Mononuclear cell (primary cell): Measurements from ENCODE around the gene RTBDN. TPM values are rescaled to one million over a fixed set of nuclear protein-coding genes. Genes with fewer than 3 reads are reported as not detected.

ENCODE experiments used
- H3K27me3 ChIP-seq: 2 replicates; pipeline ENCODE4 v1.6.0; 2011; ENCODE audit warnings: low read length, control low read depth; ENCODE audit not compliant: insufficient read depth
- H3K4me1 ChIP-seq: 2 replicates; pipeline ENCODE4 v1.5.1; 2011; ENCODE audit warnings: mild to moderate bottlenecking, low read length, control low read depth; ENCODE audit not compliant: insufficient read depth
- H3K4me3 ChIP-seq: 2 replicates; pipeline ENCODE4 v1.5.1; 2011; ENCODE audit warnings: mild to moderate bottlenecking, low read length, moderate library complexity
- H3K9me3 ChIP-seq: 2 replicates; pipeline ENCODE4 v1.5.1; 2011; ENCODE audit warnings: low read depth, mild to moderate bottlenecking, control low read depth, low read length
- total RNA-seq: library from RNA; depleted of rRNA; stranded (reverse); fragments of >200 nt; gene quantifications from one replicate; pipeline ENCODE4 v1.2.3, GENCODE V29; 2012

The RTBDN gene
- total RNA-seq: 0.21 TPM

DNA sequence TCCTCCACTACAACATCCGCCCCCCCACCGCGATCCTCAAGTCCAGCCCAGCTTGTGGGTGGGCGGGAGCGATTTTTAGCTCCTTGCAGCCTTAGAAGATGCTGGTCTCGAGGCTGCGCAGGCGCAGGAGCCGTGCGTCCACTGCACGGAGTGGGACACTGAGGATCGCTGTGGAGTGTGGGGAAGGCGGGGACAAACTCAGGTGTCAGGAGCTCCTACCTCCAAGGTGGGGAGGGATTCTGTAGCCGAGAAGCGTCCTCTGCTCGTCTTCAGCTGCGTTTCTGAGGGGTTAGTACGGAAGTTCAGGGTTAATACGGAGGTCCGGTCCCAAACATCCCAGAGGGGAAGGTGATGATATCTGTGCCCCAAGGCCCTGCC, at the start of gene RTBDN:
Gene RTBDN, minus strand, starts transcription at position 14 of the 378 bp plus-strand sequence. CDS start 4,600 bp downstream, outside the sequence.
- no peak within 1 kb of the TSS for H3K4me3 ChIP-seq
- H3K4me1 ChIP-seq: peaks cover 27% of the 10 kb centered on the region
- H3K9me3 ChIP-seq: no peaks in the 10 kb centered on the region
- H3K27me3 ChIP-seq: peaks cover 90% of the 10 kb centered on the region

DNA sequence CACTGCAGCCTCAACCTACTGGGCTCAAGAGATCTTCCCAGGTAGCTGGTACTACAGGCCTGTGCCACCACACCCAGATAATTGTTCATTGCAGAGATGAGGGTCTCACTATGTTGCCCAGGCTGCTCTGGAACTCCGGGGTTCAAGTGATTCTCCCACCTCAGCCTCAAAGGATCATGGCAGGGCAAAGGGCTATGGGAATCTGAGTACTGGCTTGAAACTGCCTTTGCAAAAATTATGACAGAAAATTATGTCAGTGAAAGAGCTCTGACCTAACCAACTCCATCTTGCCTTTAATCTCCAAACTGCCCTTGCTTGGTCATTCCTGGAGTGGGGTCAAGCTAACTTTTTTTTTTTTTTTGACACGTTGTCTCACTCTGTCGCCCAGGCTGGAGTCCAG, 48.2 kb upstream of the RTBDN start:
- H3K27me3 ChIP-seq: no peaks in the 10 kb centered on the region
- H3K4me3 ChIP-seq: no peak overlapping the region
- H3K9me3 ChIP-seq: no peaks in the 10 kb centered on the region
- H3K4me1 ChIP-seq: peaks cover 62% of the 10 kb centered on the region

DNA sequence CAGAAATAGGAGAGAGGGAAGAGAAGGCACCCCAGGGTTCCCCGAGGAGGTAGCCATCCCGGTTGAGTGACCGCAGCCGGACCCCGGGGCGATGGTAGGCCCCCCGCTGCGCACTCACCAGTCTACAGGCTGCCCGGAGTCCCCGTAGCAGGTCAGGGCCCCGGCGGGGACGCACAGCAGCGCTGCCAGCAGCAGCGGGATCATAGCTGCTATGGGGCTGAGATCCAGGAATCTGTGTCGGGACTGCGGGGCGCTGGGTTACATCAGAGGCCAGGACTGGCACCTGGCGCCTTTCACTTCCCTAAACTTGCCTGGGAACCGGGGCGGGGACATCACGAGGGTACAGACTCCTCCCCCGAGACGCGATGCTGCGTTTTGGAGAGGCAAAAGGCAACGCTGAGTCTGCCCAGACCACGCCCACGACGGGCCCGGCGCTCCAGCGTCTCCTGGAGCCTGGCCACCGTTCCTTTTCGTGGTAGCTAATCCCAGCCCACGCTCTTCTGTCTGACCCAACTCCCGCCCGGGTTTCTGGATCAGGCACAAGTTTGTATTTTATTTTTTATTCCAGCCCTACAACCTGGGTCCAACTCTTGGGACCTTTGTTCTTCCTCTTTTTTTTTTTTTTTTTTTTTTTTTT, 46.9 kb upstream of the RTBDN start, which contains the start of gene DNASE2:
Gene DNASE2, minus strand, starts transcription at position 278 of the 637 bp plus-strand sequence. Its CDS starts 74 bp downstream, at position 204.
- H3K4me3 ChIP-seq: peak within 1 kb of the TSS; percentile 64
- peaks cover 62% of the 10 kb centered on the region for H3K4me1 ChIP-seq
- H3K9me3 ChIP-seq: no peaks in the 10 kb centered on the region
- H3K27me3 ChIP-seq: no peaks in the 10 kb centered on the region

DNA sequence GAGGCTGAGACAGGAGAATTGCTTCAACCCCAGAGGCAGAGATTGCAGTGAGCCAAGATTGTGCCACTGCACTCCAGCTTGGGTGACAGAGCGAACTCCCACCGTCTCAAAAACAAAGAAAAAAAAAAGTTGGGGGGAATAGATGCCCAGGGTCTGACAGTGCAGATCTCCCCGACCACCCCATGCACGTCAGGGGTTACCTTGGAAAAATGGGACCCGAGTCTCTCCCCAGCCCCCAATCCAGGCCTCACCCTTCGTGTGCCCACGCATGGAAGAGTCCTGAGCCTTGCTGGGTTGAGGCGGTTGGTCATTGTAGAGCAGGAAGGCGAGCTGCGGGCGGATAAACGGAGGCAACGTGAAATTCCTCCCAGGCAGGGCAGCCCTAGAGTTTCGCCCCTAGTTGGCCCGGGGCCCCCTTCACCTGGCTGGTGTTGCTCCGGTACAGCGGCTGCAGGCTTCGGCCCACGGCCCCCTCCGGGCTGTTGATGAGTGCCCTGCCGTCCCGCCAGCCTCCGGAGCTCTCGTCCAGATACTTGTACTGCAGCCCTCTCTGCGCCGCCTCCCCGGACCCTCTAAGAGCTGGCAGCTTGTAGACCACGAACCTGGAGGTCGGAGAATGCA, 46.3 kb upstream of the RTBDN start:
- Histone ChIP-seq H3K9me3 (no peaks in the 10 kb centered on the region), H3K4me1 (peaks cover 58% of the 10 kb centered on the region), H3K27me3 (no peaks in the 10 kb centered on the region), H3K4me3 (peak overlapping the region; percentile 64)

DNA sequence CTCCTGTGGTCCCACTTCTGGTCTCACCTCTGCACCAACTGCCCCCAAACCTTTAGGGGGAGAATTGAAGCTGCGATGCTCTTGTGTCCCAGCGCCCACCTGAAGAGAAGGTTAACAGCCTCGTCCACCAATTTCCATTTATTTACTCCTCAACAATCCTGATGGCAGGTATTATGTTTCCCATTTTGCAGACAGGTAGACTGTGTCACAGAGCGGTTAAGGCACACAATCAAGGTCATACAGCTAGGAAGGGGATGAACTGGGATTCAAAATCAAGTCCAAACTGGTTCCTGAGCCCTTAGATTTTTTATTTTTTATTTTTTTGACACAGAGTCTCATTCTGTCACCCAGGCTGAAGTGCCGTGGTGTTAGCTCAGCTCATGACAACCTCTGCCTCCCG, 40.7 kb upstream of the RTBDN start:
- H3K27me3 ChIP-seq: no peaks in the 10 kb centered on the region
- no peak overlapping the region for H3K4me3 ChIP-seq
- no peaks in the 10 kb centered on the region for H3K9me3 ChIP-seq
- H3K4me1 ChIP-seq: peaks cover 3% of the 10 kb centered on the region

DNA sequence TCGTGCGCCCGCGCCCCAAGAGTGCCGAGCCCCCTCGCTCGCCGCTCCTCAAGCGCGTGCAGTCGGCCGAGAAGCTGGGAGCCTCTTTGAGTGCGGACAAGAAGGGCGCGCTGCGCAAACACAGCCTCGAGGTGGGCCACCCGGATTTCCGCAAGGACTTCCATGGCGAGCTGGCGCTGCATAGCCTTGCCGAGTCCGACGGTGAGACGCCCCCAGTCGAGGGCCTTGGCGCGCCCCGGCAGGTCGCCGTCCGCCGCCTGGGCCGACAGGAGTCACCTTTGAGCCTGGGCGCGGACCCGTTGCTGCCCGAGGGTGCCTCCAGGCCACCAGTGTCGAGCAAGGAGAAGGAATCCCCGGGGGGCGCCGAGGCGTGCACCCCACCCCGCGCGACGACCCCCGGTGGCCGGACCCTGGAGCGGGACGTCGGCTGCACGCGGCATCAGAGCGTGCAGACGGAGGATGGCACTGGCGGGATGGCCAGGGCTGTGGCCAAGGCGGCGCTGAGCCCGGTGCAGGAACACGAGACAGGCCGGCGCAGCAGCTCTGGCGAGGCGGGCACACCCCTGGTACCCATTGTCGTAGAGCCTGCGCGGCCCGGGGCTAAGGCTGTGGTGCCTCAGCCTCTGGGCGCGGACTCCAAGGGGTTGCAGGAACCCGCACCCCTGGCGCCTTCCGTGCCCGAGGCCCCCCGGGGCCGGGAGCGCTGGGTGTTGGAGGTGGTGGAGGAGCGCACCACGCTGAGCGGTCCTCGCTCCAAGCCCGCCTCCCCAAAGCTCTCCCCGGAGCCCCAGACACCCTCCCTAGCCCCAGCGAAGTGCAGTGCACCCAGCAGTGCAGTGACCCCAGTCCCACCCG, 39.7 kb upstream of the RTBDN start:
- Histone ChIP-seq H3K4me1 (no peaks in the 10 kb centered on the region), H3K9me3 (no peaks in the 10 kb centered on the region), H3K4me3 (no peak overlapping the region), H3K27me3 (no peaks in the 10 kb centered on the region)

DNA sequence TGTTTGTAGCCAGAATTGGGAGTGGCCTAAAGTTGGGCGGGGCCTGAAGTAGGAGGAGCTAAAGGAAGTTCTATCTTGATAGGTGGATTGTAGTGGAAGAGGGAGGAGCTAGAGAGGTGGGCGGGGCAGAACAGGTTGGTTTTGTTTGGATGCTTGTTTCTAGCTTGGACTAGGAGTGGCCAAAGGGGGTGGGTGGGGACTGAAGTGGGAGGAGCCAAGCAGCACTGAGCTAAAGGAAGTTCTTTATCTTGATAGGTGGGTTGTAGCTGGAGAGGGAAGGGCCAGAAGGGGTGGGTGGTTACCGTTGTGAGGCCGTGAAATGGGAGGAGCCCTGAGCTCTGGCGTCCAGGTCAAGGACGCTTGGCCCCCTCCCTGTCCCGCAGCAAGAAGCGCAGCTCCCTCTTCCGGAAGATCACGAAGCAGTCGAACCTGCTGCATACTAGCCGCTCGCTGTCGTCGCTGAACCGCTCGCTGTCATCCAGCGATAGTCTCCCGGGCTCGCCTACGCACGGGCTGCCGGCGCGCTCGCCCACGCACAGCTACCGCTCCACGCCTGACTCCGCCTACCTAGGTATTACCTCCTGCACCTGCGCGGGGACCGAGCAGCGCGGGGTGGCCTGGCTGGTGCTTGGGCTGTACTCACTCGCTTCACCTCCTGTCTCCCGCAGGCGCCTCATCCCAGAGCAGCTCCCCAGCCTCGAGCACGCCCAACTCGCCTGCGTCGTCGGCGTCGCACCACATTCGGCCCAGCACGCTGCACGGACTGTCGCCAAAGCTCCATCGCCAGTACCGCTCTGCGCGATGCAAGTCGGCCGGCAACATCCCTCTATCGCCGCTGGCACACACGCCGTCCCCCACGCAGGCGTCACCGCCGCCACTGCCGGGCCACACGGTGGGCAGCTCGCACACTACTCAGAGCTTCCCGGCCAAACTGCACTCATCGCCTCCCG, 38.8 kb upstream of the RTBDN start:
- Histone ChIP-seq H3K4me3 (no peak overlapping the region), H3K4me1 (no peaks in the 10 kb centered on the region), H3K27me3 (no peaks in the 10 kb centered on the region), H3K9me3 (no peaks in the 10 kb centered on the region)

DNA sequence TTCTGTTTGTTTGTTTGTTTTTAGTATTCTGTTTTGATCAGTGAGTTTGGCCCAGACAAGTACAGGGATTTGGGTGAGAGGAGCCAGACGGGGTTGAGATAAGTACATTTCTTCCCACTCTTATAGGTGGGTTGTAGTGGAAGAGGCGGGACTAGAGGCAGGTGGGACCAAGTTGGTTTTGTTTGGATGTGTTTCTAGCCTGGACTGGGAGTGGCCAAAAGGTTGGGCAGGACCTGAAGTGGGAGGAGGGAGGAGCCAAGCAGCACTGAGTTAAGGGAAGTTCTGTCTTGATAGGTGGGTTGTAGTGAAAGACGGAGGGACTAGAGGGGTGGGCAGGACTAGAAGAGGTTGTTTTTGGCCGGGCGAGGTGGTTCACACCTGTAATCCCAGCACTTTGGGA, 37.9 kb upstream of the RTBDN start:
- Histone ChIP-seq H3K9me3 (no peaks in the 10 kb centered on the region), H3K27me3 (no peaks in the 10 kb centered on the region), H3K4me1 (peaks cover 8% of the 10 kb centered on the region), H3K4me3 (no peak overlapping the region)

DNA sequence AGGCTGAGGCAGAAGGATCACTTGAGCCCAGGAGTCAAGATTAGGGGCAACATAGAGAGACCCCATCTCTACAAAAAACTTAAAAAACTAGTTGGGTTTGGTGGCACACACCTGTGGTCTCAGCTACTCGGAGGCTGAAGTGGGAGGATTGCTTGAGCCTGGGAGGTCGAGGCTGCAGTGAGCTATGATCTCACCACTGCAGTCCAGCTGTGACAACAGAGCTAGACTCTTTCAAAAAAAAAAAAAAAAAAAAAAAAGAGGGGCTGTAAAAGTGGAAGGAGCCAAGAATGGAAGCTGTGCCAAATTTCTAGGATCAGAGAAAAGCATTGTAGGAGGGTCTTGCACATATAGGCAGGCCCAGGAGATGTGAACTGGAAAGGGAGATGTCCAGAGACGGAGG, 37.3 kb upstream of the RTBDN start:
- Histone ChIP-seq H3K4me3 (no peak overlapping the region), H3K4me1 (peaks cover 11% of the 10 kb centered on the region), H3K9me3 (no peaks in the 10 kb centered on the region), H3K27me3 (no peaks in the 10 kb centered on the region)

DNA sequence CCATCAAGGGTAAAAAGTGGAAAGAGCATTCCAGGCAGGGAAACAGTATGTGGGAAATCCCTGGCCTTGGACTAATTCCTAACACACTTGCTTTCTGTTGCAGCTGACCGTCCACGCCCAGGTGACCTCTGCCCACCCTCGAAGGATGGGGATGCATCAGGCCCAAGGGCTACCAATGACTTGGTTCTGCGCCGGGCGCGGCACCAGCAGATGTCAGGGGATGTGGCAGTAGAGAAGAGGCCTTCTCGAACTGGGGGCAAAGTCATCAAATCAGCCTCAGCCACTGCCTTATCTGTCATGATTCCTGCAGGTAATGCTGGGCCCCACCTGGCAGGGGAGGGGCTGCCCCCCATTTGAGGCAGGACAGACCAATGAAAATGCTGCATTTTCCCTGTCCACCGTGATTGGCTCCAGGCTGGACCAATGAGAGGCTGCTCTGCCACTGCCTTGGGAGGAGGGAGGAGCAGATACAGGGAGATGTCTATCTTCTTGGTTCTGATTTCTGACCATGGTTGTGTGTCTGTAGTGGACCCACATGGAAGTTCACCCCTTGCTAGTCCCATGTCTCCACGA, 34.2 kb upstream of the RTBDN start:
- H3K4me1 ChIP-seq: peaks cover 11% of the 10 kb centered on the region
- no peaks in the 10 kb centered on the region for H3K27me3 ChIP-seq
- no peaks in the 10 kb centered on the region for H3K9me3 ChIP-seq
- H3K4me3 ChIP-seq: no peak overlapping the region

DNA sequence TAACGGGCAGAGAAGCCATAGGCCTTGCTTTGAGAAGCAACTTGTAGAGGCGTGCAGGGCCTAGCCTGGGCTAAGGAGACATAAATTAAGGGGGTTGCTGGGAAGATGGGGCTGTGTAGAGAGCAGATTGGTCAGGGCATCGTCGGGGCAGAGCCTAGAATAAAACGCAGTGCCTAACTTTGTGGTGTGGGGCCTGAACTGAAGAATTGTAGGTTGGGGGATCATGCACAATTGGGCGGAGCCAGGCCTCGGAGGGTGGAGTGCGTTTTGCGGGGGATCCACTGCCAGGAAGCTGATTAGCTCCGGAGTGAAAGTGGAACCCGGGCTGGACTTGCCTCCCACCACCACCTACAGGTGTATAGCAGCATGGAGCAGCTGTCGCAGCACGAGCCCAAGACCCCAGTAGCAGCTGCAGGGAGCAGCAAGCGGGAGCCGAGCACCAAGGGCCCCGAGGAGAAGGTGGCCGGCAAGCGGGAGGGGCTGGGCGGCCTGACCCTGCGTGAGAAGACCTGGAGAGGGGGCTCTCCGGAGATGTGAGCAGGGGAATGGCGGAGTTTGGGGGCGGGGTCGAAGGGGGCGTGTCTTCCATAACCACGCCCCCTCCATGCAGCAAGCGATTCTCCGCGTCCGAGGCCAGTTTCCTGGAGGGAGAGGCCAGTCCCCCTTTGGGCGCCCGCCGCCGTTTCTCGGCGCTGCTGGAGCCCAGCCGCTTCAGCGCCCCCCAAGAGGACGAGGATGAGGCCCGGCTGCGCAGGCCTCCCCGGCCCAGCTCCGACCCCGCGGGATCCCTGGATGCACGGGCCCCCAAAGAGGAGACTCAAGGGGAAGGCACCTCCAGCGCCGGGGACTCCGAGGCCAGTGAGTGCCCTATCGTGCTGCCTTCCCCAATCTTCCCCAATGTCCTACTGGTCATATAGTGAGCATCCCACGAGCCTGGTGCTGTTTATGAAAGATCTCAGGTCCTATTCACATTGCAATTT, 33.0 kb upstream of the RTBDN start:
- H3K9me3 ChIP-seq: no peaks in the 10 kb centered on the region
- peaks cover 11% of the 10 kb centered on the region for H3K4me1 ChIP-seq
- H3K4me3 ChIP-seq: peak overlapping the region; percentile 36
- no peaks in the 10 kb centered on the region for H3K27me3 ChIP-seq

DNA sequence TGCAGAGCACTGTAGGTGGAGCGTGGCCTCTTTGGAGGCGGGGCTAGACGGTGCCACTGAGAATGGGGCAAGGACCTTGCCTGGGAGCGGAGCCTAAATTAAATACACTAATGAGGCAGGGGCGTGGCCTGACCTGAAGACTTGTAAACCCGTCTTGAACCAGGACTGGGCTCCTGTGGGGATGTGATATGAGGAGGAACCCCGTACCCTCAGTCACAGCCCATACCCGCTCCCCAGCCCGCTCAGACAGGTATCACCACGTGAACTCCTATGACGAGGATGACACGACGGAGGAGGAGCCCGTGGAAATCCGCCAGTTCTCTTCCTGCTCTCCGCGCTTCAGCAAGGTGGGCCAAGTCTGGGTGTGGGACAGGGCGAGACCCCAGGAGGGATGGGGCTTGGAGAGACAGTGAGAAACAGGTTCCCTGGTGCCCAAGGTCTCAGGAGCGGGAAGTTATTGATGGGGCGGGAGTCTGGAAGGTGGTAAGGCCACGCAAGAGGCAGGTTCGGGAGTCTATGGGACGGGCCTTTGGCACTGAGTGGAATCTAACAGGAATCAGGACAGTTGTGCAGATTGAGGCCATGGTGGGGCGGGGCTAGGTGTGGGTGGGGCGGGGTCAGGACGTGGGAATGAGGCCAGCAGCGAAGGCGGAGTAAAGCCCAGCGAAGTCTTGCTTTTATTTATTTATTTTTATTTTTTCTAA, 32.2 kb upstream of the RTBDN start:
- no peaks in the 10 kb centered on the region for H3K27me3 ChIP-seq
- H3K4me1 ChIP-seq: peaks cover 11% of the 10 kb centered on the region
- no peaks in the 10 kb centered on the region for H3K9me3 ChIP-seq
- H3K4me3 ChIP-seq: no peak overlapping the region
